Hepatocyte (in vitro differentiated cells): ENCODE results near the gene RPS6KA2.

Experiments
- CTCF ChIP-seq: fragments of 200-600 bp; sonication (generic); IDR thresholded peaks from 2 replicates; pipeline ENCODE4 v1.5.1; 2016; ENCODE audit warnings: antibody characterized with exemption, mild to moderate bottlenecking; ENCODE audit not compliant: poor library complexity
- EZH2phosphoT487 ChIP-seq: fragments of 200-600 bp; sonication (generic); IDR thresholded peaks from one replicate; pipeline ENCODE4 v1.6.1; 2018; ENCODE audit warnings: antibody characterized with exemption, mild to moderate bottlenecking, low read depth, moderate library complexity; ENCODE audit not compliant: unreplicated experiment, severe bottlenecking

- TF ChIP-seq CTCF (no peak), EZH2phosphoT487 (no peak)
Measured at GRCh38 chr6:166497087-166497899, 129.8 kb downstream of the RPS6KA2 start.
